ENCODE results near the gene HFE. TPM values are rescaled to one million over a fixed set of nuclear protein-coding genes. Genes with fewer than 3 reads are reported as not detected.

HFE gene
- total and polyA plus RNA-seq, 4 donors = 6.3 to 12.7 (median 8.2) TPM

DNA sequence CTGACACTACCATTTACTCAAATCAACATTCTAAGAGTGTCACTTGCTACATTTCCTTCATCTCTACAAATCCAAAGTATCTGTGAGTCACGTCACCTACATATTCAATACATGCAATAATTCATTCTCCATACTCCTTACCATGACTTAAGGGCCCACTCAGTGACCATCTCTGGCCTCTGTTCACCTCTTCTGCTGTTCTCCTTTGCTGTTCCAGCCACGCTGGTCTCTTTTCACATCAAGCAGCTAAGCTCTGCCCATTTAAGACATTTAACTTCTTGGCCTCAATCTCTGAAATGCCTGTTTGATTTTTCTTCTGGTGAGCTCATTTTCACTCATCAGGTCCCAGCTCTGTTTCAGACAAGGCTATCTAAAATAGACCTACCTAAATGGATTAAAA lies 46.5 kb downstream of the HFE start (continued):
- no peak for TF ChIP-seq FOXA2 (IDR thresholded peaks at IDR 0.05)

DNA sequence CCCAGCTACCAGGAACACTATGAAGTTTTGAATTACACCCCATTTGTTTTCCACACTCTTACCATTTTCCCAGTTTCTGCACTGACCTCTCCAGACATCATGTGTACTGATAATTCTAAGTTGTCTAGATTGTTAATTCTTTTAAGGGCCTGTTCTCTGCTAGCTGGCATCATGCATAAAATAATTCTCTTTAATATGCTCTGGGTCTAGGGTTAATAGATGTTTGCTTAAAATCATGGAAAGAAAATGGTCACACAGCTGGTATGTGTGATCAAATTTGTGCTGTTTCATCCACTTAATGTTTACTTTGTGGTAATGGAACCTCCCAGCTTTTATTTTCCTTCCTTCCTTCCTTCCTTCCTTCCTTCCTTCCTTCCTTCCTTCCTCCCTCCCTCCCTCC lies 49.1 kb downstream of the HFE start:
- Histone ChIP-seq H3K9me3 (ENCODE audit: control insufficient read depth in 4 of 4, low read length in 3 of 4) (no peaks in the 10 kb centered on the region), H3K4me3 (ENCODE audit: low read depth in 1 of 3, low read length in 3 of 3) (no peak overlapping the region), H3K4me1 (ENCODE audit: control insufficient read depth in 4 of 4, insufficient read depth in 4 of 4, low read length in 3 of 4) (peaks cover 0 to 8% (median 1%) of the 10 kb centered on the region in 4 donors), H3K27me3 (ENCODE audit: control insufficient read depth in 4 of 4, insufficient read depth in 4 of 4, low read length in 3 of 4) (no peaks in the 10 kb centered on the region), H3K27ac (ENCODE audit: low read depth in 1 of 2, low read length in 2 of 2) (no peak overlapping the region), H3K9ac (ENCODE audit: low read depth in 1 of 2, low read length in 2 of 2) (no peak overlapping the region), H3K36me3 (ENCODE audit: control insufficient read depth in 4 of 4, insufficient read depth in 3 of 4, low read depth in 1 of 4, low read length in 3 of 4) (peaks cover 5 to 20% (median 13%) of the 10 kb centered on the region in 4 donors)
- no peak for TF ChIP-seq YY1 (IDR thresholded peaks at IDR 0.05)
- no peak for TF ChIP-seq RXRA (IDR thresholded peaks at IDR 0.05)
- TF ChIP-seq GABPA (IDR thresholded peaks at IDR 0.05 in 1 of 2, conservative IDR thresholded peaks at IDR 0.05 in 1 of 2) = no peak
- TF ChIP-seq, protein P1, sequence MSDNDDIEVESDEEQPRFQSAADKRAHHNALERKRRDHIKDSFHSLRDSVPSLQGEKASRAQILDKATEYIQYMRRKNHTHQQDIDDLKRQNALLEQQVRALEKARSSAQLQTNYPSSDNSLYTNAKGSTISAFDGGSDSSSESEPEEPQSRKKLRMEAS (IDR thresholded peaks at IDR 0.05) = no peak
- no peak for TF ChIP-seq HNF4G (IDR thresholded peaks at IDR 0.05)
- no peak for TF ChIP-seq TAF1 (conservative IDR thresholded peaks at IDR 0.05)
- TF ChIP-seq, protein P2, sequence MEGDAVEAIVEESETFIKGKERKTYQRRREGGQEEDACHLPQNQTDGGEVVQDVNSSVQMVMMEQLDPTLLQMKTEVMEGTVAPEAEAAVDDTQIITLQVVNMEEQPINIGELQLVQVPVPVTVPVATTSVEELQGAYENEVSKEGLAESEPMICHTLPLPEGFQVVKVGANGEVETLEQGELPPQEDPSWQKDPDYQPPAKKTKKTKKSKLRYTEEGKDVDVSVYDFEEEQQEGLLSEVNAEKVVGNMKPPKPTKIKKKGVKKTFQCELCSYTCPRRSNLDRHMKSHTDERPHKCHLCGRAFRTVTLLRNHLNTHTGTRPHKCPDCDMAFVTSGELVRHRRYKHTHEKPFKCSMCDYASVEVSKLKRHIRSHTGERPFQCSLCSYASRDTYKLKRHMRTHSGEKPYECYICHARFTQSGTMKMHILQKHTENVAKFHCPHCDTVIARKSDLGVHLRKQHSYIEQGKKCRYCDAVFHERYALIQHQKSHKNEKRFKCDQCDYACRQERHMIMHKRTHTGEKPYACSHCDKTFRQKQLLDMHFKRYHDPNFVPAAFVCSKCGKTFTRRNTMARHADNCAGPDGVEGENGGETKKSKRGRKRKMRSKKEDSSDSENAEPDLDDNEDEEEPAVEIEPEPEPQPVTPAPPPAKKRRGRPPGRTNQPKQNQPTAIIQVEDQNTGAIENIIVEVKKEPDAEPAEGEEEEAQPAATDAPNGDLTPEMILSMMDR (IDR thresholded peaks at IDR 0.05; ENCODE audit: low read depth, low read length, missing input control) = no peak
- TF ChIP-seq EGR1 (IDR thresholded peaks at IDR 0.05; ENCODE audit: low read depth in 2 of 2) = no peak
- TF ChIP-seq, protein P3, sequence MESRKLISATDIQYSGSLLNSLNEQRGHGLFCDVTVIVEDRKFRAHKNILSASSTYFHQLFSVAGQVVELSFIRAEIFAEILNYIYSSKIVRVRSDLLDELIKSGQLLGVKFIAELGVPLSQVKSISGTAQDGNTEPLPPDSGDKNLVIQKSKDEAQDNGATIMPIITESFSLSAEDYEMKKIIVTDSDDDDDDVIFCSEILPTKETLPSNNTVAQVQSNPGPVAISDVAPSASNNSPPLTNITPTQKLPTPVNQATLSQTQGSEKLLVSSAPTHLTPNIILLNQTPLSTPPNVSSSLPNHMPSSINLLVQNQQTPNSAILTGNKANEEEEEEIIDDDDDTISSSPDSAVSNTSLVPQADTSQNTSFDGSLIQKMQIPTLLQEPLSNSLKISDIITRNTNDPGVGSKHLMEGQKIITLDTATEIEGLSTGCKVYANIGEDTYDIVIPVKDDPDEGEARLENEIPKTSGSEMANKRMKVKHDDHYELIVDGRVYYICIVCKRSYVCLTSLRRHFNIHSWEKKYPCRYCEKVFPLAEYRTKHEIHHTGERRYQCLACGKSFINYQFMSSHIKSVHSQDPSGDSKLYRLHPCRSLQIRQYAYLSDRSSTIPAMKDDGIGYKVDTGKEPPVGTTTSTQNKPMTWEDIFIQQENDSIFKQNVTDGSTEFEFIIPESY (IDR thresholded peaks at IDR 0.05) = no peak
- no peak for TF ChIP-seq FOXA1 (IDR thresholded peaks at IDR 0.05)
- TF ChIP-seq, protein P4, sequence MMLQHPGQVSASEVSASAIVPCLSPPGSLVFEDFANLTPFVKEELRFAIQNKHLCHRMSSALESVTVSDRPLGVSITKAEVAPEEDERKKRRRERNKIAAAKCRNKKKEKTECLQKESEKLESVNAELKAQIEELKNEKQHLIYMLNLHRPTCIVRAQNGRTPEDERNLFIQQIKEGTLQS (IDR thresholded peaks at IDR 0.05) = no peak
- TF ChIP-seq RAD21 (IDR thresholded peaks at IDR 0.05) = no peak
- DNase-seq (ENCODE audit: low spot score) = no peak

DNA sequence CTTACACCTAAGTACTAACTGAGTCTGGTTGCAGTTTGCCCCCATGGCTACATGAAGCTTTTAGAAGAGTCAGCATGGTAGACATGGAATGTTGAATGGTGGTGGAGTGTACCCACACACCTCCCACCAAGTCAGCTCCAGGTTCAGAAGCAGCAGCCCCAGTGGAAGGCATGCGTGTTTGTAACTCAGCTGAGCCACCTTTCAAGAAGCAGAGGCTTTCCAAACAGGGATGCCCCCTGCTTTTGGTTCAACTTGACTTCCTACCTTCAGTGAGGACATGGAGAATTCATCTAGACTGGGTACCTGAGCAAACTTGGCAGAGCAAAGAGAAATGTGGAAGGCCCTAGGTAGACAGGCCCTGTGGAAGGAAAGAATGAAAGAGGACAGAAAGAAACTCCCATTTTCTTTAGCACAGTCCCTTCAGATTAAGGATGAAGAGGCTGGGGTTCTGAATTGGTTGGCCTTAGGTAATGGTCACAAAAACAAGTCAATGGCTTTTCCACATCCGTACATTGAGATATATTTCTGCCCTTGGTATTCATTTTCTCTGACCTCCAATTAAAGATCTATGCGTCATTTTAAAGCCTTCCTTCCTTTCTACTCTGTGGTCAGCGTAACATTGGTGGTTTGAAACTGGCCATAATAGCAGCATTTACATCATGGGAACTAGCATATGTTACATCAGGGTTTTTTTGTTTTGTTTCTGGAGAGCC lies 53.2 kb downstream of the HFE start:
- H3K9ac ChIP-seq (ENCODE audit: low read depth in 1 of 2, low read length in 2 of 2) = no peak overlapping the region
- 95% methylated on average over 4 of the region's 4 CpGs for WGBS

More for the DNA sequence above, 53.2 kb downstream of the HFE start:
- Histone ChIP-seq H3K4me3 (ENCODE audit: low read depth in 1 of 3, low read length in 3 of 3) (no peak overlapping the region), H3K27me3 (ENCODE audit: control insufficient read depth in 4 of 4, insufficient read depth in 4 of 4, low read length in 3 of 4) (no peaks in the 10 kb centered on the region), H3K4me1 (ENCODE audit: control insufficient read depth in 4 of 4, insufficient read depth in 4 of 4, low read length in 3 of 4) (peaks cover 0 to 11% (median 1%) of the 10 kb centered on the region in 4 donors), H3K36me3 (ENCODE audit: control insufficient read depth in 4 of 4, insufficient read depth in 3 of 4, low read depth in 1 of 4, low read length in 3 of 4) (peaks cover 3 to 20% (median 9%) of the 10 kb centered on the region in 4 donors), H3K9me3 (ENCODE audit: control insufficient read depth in 4 of 4, low read length in 3 of 4) (no peaks in the 10 kb centered on the region), H3K27ac (ENCODE audit: low read depth in 1 of 2, low read length in 2 of 2) (no peak overlapping the region)
- TF ChIP-seq SP1 (IDR thresholded peaks at IDR 0.05) (no peak), RAD21 (IDR thresholded peaks at IDR 0.05) (no peak)
- no peak for DNase-seq (ENCODE audit: low spot score)
